ENCODE measurements around the gene ALDOA.

DNA sequence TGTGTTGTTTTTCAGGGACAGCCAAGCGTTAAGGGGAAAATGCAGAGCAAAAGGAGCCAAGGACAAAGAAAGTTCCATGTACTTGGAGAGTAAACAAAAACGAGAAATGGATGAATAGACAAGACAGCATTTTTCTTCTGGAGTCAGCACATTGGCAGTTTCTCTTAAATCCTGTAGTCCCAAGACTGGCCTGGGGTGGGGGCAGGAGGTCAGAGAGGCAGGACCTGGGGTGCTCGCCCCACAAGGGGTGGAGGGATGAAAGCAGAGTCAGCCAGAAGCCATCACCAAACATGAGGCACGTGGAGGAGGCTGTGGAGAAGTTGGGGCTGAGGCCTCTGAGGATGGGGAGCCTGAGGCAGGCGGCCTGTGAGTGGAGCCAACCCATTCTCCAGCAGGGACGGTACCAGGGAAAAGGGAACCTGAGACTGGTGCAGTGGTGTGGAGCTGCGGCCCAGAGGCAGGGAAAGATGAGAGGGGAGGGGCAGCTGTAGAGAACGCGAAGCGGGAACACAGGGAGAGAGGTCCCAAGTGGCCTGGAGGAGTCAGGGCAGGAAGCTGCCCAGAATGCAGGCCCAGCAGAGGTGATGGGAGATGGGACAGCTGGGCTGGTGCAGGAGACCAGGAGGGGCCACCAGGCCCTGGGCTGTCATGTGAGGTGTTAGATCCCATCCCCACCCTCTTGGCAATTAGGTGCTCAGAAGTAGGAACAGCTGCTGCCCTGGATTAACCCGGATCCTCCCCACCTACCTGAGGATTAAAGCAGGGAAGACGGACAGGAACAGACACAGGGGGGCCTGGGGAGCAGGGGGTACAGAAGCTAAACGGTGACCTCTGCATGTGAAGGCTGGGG is 37.7 kb upstream of the ALDOA start:
- TF ChIP-seq POLR2A (IDR thresholded peaks at IDR 0.05): no peak
- TF ChIP-seq CTCF (IDR thresholded peaks at IDR 0.05): no peak
